HEK293T (cell line): ENCODE results near the gene NOP53.
A peak's percentile ranks its signal among the peaks of the same experiment; 100 is the strongest.

Experiments
- CTCF ChIA-PET: fragments of 350-600 bp; formaldehyde crosslinking; extraction: SDS; loops from one replicate; lab custom pipeline; 2021; ENCODE audit warnings: antibody characterized with exemption, inconsistent platforms; lab: Yijun Ruan, JAX
- POLR2A ChIA-PET: fragments of 350-600 bp; formaldehyde crosslinking; extraction: SDS; loops from one replicate; lab custom pipeline; 2020; ENCODE audit warnings: antibody characterized with exemption, inconsistent platforms; lab: Yijun Ruan, JAX
- DNase-seq: peaks from one replicate; pipeline ENCODE4 v3.0.0; 2012; ENCODE audit warnings: mixed read lengths; ENCODE audit errors: extremely low spot score
- ARNT ChIP-seq: fragments of 450-650 bp; IDR thresholded peaks from 2 replicates; pipeline ENCODE4 v1.6.1; 2017; ENCODE audit warnings: mild to moderate bottlenecking
- BHLHE40 ChIP-seq: fragments of 450-650 bp; IDR thresholded peaks from 2 replicates; pipeline ENCODE4 v1.6.1; 2016; ENCODE audit warnings: mild to moderate bottlenecking, moderate library complexity, borderline replicate concordance
- CTBP1 ChIP-seq: fragments of 450-650 bp; IDR thresholded peaks from 2 replicates; pipeline ENCODE4 v1.6.1; 2016; ENCODE audit warnings: borderline replicate concordance
- ELF4 ChIP-seq: fragments of 450-650 bp; IDR thresholded peaks from 2 replicates; pipeline ENCODE4 v1.6.1; 2017; ENCODE audit warnings: antibody characterized with exemption
- FOXA1 ChIP-seq: fragments of 450-650 bp; IDR thresholded peaks from 2 replicates; pipeline ENCODE4 v1.6.1; 2016; ENCODE audit warnings: mild to moderate bottlenecking
- FOXK2 ChIP-seq: fragments of 450-650 bp; IDR thresholded peaks from 2 replicates; pipeline ENCODE4 v1.6.1; 2016; ENCODE audit warnings: mild to moderate bottlenecking
- FOXM1 ChIP-seq: fragments of 450-650 bp; IDR thresholded peaks from 2 replicates; pipeline ENCODE4 v1.6.1; 2017; ENCODE audit warnings: mild to moderate bottlenecking, borderline replicate concordance
- HDGF ChIP-seq: fragments of 450-650 bp; IDR thresholded peaks from 2 replicates; pipeline ENCODE4 v1.6.1; 2017; ENCODE audit warnings: antibody characterized with exemption, borderline replicate concordance
- L3MBTL2 ChIP-seq: fragments of 450-650 bp; conservative IDR thresholded peaks from 2 replicates; pipeline ENCODE4 v1.6.1; 2016; ENCODE audit warnings: mild to moderate bottlenecking
- LEF1 ChIP-seq: fragments of 450-650 bp; IDR thresholded peaks from 2 replicates; pipeline ENCODE4 v1.6.1; 2017; ENCODE audit warnings: mild to moderate bottlenecking, borderline replicate concordance
- NFRKB ChIP-seq: fragments of 450-650 bp; IDR thresholded peaks from 2 replicates; pipeline ENCODE4 v1.6.1; 2016; ENCODE audit warnings: mild to moderate bottlenecking, moderate library complexity
- SP1 ChIP-seq: fragments of 450-650 bp; IDR thresholded peaks from 2 replicates; pipeline ENCODE4 v1.6.1; 2017
- SUZ12 ChIP-seq: fragments of 450-650 bp; IDR thresholded peaks from 2 replicates; pipeline ENCODE4 v1.6.1; 2016; ENCODE audit warnings: mild to moderate bottlenecking
- TARDBP ChIP-seq: fragments of 450-650 bp; IDR thresholded peaks from 2 replicates; pipeline ENCODE4 v1.6.1; 2016
- ZNF384 ChIP-seq: fragments of 450-650 bp; IDR thresholded peaks from 2 replicates; pipeline ENCODE4 v1.6.1; 2016
- TF ChIP-seq, protein P1 (sequence below): fragments of 450-650 bp; IDR thresholded peaks from 2 replicates; pipeline ENCODE4 v1.6.1; 2016

NOP53 gene

DNA sequence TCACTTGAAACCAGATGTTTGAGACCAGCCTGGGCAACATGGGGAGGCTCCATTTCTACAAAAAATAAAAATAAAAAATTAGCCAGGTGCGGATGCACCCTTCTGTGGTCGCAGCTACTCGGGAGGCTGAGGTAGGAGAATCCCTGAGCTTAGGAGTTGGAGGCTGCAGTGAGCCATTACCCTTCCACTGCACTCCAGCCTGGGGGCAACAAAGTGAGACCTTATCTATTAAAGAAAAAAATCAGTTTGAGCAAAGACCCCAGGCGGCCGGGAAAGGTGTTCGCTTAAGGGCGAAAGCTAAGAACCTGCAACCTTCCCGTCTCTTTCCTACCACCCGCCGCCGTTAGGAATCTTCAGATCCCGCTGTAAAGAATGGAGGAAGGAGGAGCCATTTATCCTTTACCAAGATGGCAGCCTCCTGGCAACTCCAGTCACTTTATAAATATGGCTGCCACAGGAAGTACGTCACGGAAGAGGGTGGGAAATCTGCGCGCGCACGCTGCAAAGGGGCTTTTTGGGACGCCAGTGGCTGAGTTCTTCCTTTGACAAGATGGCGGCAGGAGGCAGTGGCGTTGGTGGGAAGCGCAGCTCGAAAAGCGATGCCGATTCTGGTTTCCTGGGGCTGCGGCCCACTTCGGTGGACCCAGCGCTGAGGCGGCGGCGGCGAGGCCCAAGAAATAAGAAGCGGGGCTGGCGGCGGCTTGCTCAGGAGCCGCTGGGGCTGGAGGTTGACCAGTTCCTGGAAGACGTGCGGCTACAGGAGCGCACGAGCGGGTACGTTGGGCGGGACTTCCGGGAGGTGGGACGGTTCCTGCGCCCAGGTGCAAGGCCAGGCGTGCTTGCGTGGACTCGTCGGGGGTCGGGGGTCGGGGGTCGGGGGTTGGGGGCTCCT, at the start of gene NOP53:
TSS of gene NOP53 (plus strand) at position 537 of the 892 bp plus-strand sequence. CDS start at position 551, 14 bp downstream.
- ChIA-PET POLR2A (interaction anchor here (0.7 to 3.2 kb wide), 4 partner anchors 22 to 156 kb away, joined by 3 to 19 read pairs (median 4); partner anchors contain the start of gene EHD2), CTCF (interaction anchor here (0.6 to 3.6 kb wide), 3 partner anchors 20 to 199 kb away, joined by 3 to 21 read pairs (median 3); partner anchors contain the start of gene EHD2)
- no peak for TF ChIP-seq HDGF
- no peak for TF ChIP-seq CTBP1
- TF ChIP-seq NFRKB: peak; percentile 73; the same call in 1 of the 2 replicates
- TF ChIP-seq ELF4: peak; percentile 73
- TF ChIP-seq L3MBTL2: peak; percentile 62
- TF ChIP-seq SP1: no peak

DNA sequence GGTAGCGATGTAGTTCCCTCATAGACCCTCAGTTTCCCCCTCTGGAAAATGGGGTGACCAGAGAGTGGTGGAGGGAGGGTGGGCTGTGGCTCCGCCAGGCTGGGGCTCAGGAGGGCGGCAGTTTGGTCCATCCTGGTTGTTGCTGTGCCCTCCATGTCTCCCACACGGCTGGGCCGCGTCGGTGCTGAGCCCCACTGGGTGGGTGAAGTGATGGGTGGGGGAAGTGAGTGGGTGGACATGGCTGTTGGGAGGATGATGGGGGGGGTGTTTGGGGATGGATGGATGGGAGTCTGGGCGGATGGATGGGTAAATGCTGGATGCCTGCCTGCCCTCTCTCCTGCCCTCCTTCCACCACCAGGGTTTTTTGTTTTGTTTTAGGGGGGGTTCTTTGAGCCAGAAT, 48.7 kb upstream of the NOP53 start:
- DNase-seq: no peak
- ChIA-PET POLR2A (no interaction called here), CTCF (interaction anchor here (0.8 to 0.9 kb wide), 2 partner anchors 9 to 182 kb away, joined by 3 read pairs; partner anchors contain the start of gene NAPA)
- TF ChIP-seq, protein P1, sequence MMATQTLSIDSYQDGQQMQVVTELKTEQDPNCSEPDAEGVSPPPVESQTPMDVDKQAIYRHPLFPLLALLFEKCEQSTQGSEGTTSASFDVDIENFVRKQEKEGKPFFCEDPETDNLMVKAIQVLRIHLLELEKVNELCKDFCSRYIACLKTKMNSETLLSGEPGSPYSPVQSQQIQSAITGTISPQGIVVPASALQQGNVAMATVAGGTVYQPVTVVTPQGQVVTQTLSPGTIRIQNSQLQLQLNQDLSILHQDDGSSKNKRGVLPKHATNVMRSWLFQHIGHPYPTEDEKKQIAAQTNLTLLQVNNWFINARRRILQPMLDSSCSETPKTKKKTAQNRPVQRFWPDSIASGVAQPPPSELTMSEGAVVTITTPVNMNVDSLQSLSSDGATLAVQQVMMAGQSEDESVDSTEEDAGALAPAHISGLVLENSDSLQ: no peak
- no peak for TF ChIP-seq ARNT
- no peak for TF ChIP-seq NFRKB
- no peak for TF ChIP-seq FOXA1
- no peak for TF ChIP-seq FOXK2
- no peak for TF ChIP-seq BHLHE40
- no peak for TF ChIP-seq FOXM1
- TF ChIP-seq LEF1: no peak
- TF ChIP-seq HDGF: no peak
- TF ChIP-seq SUZ12: no peak
- no peak for TF ChIP-seq ZNF384
- no peak for TF ChIP-seq L3MBTL2
- no peak for TF ChIP-seq CTBP1
- no peak for TF ChIP-seq TARDBP
- no peak for TF ChIP-seq SP1

More for the DNA sequence above, at the start of gene NOP53:
- peak; percentile 95 for DNase-seq

DNA sequence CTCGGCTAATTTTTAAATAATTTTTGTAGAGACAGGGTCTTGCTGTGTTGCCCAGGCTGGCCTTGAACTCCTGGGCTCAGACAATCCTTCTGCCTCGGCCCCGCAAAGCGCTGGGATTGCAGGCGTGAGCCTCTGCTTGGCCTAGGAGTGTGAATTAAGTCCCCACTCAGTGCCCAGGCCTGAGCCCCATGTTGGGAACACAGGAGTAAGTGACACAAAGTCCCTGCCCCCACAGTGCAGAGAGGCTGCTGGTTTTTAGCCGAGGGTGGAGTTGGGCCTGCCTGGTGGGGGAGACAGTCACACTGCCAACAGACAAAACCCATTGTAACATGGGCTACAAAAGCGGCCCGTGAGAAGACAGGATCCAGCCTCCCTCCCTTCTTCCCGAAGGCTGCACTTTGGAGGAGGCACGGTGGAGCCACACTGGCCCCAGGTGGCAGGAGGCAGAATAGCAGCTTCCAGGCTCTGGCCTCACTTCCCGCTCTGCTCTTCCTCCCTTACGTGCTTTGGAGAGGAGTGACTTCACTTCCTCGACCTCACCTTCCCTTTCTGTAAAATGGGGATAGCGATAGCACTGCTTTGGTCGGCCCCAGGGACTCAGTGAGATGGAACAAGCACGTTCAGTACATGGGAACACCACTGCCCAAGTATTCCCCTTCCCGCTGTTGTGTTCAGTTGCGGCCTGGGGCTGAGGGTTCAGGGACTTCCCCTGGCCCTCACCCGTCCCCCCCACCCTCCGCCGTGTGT, 47.3 kb upstream of the NOP53 start:
- TF ChIP-seq FOXM1 (no peak), LEF1 (no peak), SP1 (no peak), BHLHE40 (no peak), ARNT (peak; percentile 26; the same call in 1 of the 2 replicates)
- peak; percentile 85 for DNase-seq
- POLR2A ChIA-PET: no interaction called here
- CTCF ChIA-PET: interaction anchor here (0.5 to 1.6 kb wide), 2 partner anchors 128 to 262 kb away, joined by 4 to 5 read pairs; no protein-coding TSS in a partner anchor

DNA sequence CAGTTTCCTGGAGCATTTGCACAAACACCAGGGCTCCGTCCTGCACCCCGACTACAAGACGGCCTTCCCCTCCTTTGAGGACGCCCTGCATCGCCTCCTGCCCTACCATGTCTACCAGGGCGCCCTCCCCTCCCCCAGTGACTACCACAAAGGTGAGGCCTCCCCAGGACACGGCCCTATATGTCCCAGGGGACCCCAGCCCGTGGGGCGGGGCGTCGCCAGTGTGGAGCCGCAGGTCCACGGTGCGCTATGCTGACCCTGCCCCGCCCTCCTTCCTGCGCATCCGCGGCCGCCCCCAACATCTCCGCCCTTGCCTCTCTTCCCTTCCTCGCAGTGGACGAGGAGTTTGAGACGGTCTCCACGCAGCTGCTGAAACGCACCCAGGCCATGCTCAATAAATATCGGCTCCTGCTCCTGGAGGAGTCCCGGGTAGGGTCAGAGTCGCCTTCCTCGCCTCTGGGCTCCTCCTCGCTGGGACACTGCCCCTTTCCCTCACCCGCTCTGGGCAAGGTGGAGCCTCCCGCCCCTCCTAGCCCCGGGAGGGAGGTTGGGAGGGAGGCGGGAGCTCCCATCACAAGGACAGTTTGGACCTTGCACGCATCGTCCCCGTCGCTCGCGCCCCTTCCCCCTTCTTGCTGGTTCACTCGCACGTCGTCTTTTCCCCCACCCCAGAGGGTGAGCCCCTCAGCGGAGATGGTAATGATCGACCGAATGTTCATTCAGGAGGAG, 46.6 kb upstream of the NOP53 start:
- no peak for DNase-seq
- ChIA-PET CTCF (interaction anchor here (0.7 to 1.6 kb wide), 4 partner anchors 14 to 266 kb away, joined by 3 to 4 read pairs (median 3); no protein-coding TSS in a partner anchor), POLR2A (no interaction called here)
- TF ChIP-seq FOXM1: no peak
- TF ChIP-seq CTBP1: no peak
- TF ChIP-seq SUZ12: no peak
- no peak for TF ChIP-seq SP1
- no peak for TF ChIP-seq TARDBP
- no peak for TF ChIP-seq ARNT
- TF ChIP-seq NFRKB: no peak
- TF ChIP-seq, protein P1: no peak
- no peak for TF ChIP-seq LEF1
- TF ChIP-seq HDGF: no peak
- TF ChIP-seq BHLHE40: no peak
- TF ChIP-seq FOXK2: no peak
- TF ChIP-seq ZNF384: no peak
- no peak for TF ChIP-seq ELF4
- no peak for TF ChIP-seq FOXA1
- no peak for TF ChIP-seq L3MBTL2

DNA sequence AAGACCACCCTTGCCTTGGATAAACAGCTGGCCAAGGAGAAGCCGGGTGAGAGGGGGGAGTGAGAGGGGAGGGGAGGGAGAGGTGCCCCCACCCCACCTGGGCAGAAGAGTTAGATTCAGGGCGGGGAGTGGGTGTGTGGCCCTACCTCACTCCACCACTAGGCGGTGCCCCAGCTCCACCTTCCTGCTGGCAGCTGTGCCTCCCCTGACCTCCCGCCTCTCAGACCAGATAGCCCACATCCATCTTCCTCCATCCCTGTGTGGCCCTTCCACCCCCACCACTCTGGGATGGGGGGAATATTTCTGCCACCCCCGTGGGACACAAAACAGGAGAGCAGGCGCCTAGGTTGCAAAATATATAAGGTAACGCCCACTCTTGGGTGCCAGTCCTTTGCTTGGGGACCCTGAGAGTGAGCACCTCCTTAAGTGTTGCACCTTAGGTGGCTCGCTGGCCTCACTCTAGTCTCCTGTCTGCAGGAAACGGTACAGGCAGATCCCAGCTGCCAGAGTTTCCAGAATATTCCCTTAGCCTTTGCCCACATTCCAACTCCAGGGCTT, 45.9 kb upstream of the NOP53 start:
- TF ChIP-seq ARNT (no peak), CTBP1 (no peak), NFRKB (no peak), ELF4 (no peak), FOXA1 (no peak), HDGF (no peak), TARDBP (no peak), L3MBTL2 (no peak), SUZ12 (no peak), LEF1 (no peak), BHLHE40 (no peak), SP1 (no peak), FOXM1 (no peak), ZNF384 (no peak), FOXK2 (no peak)
- TF ChIP-seq, protein P1: no peak
- DNase-seq: peak; percentile 80
- POLR2A ChIA-PET: interaction anchor here (1.1 kb wide), 1 partner anchor 212 kb away, joined by 3 read pairs; no protein-coding TSS in a partner anchor
- CTCF ChIA-PET: interaction anchor here (0.6 to 1.6 kb wide), 8 partner anchors 9 to 271 kb away, joined by 3 to 6 read pairs (median 3); no protein-coding TSS in a partner anchor
